ENCODE results near the gene TTC7B. TPM values are rescaled to one million over a fixed set of nuclear protein-coding genes. Genes with fewer than 3 reads are reported as not detected.

Gene TTC7B
- total RNA-seq, 1 experiment from 2014 or later = 40.9 TPM

GRCh38 chr14:90592655-90593054 is 223.6 kb downstream of the TTC7B start:
- in situ Hi-C loops (cut with HindIII; ENCODE audit: low pct_unique_long_range_greater_than_20kb, low sequenced_read_pairs) (no loop called here), intact Hi-C loops (cut with micrococcal nuclease; ENCODE audit: unreplicated experiment) (no loop called here)
- ChIA-PET POLR2A (no interaction called here), CTCF (no interaction called here)
- no peak for DNase-seq (ENCODE audit: low read depth, low spot score)
- H3K4me3 ChIP-seq (ENCODE audit: low read depth in 2 of 2, low read length in 2 of 2) = no peak overlapping the region
- no peaks in the 10 kb centered on the region for H3K4me1 ChIP-seq (ENCODE audit: control insufficient read depth, insufficient read depth, low read length)
- no peaks in the 10 kb centered on the region for H3K27me3 ChIP-seq (ENCODE audit: control insufficient read depth, insufficient read depth, low read length)
- no peaks in the 10 kb centered on the region for H3K36me3 ChIP-seq (ENCODE audit: control insufficient read depth, insufficient read depth, low read length)
- no TSS peak for BruUV-seq (replicated peaks)
- no peaks in the 10 kb centered on the region for H3K9me3 ChIP-seq (ENCODE audit: control insufficient read depth, insufficient read depth, low read depth, low read length)
- H3K27ac ChIP-seq (ENCODE audit: low read length) = no peak overlapping the region
- ATAC-seq = no peak
- TF ChIP-seq SIN3A (IDR thresholded peaks at IDR 0.05; ENCODE audit: borderline replicate concordance, insufficient read depth, low read depth, low read length) = no peak
- TF ChIP-seq REST (IDR thresholded peaks at IDR 0.05; ENCODE audit: insufficient read depth in 1 of 2, low read depth in 2 of 2, low read length in 1 of 2) = no peak
- TF ChIP-seq CTCF (IDR thresholded peaks at IDR 0.05) = no peak
- no peak for TF ChIP-seq TCF7L2 (IDR thresholded peaks at IDR 0.05; ENCODE audit: low read depth, low read length)
- no peak for TF ChIP-seq POLR2AphosphoS5 (IDR thresholded peaks at IDR 0.05; ENCODE audit: low read depth, low read length)

- H3K4me3 ChIP-seq (ENCODE audit: low read depth in 2 of 2, low read length in 2 of 2) = no peak overlapping the region
- H3K36me3 ChIP-seq (ENCODE audit: control insufficient read depth, insufficient read depth, low read length) = no peaks in the 10 kb centered on the region
- TF ChIP-seq POLR2AphosphoS5 (IDR thresholded peaks at IDR 0.05; ENCODE audit: low read depth, low read length) = no peak
- TF ChIP-seq REST (IDR thresholded peaks at IDR 0.05; ENCODE audit: insufficient read depth in 1 of 2, low read depth in 2 of 2, low read length in 1 of 2) = no peak
- no peak for TF ChIP-seq SIN3A (IDR thresholded peaks at IDR 0.05; ENCODE audit: borderline replicate concordance, insufficient read depth, low read depth, low read length)
- no peak for TF ChIP-seq TCF7L2 (IDR thresholded peaks at IDR 0.05; ENCODE audit: low read depth, low read length)
- no peak for TF ChIP-seq CTCF (IDR thresholded peaks at IDR 0.05)
- H3K27ac ChIP-seq (ENCODE audit: low read length) = no peak overlapping the region
- no peaks in the 10 kb centered on the region for H3K9me3 ChIP-seq (ENCODE audit: control insufficient read depth, insufficient read depth, low read depth, low read length)
- POLR2A ChIA-PET = no interaction called here
- CTCF ChIA-PET = no interaction called here
- no peak for ATAC-seq
- H3K4me1 ChIP-seq (ENCODE audit: control insufficient read depth, insufficient read depth, low read length) = no peaks in the 10 kb centered on the region
- no TSS peak for BruUV-seq (replicated peaks)
- intact Hi-C loops (cut with micrococcal nuclease; ENCODE audit: unreplicated experiment) (no loop called here), in situ Hi-C loops (cut with HindIII; ENCODE audit: low pct_unique_long_range_greater_than_20kb, low sequenced_read_pairs) (no loop called here)
- DNase-seq (ENCODE audit: low read depth, low spot score) = no peak
- H3K27me3 ChIP-seq (ENCODE audit: control insufficient read depth, insufficient read depth, low read length) = no peaks in the 10 kb centered on the region
Observed at GRCh38 chr14:90587918-90588317, 228.3 kb downstream of the TTC7B start.
